OCI-LY1 (cell line): Measurements from ENCODE around the gene HOXB4.

Experiments used
- H2AFZ ChIP-seq: fragments of 200-600 bp; sonication (generic), shearing (Covaris generic); 2 replicates; pipeline ENCODE4 v1.6.0; 2014; ENCODE audit warnings: antibody characterized with exemption, mild to moderate bottlenecking, low read length
- H3F3A ChIP-seq: fragments of 200-600 bp; sonication (generic), shearing (Covaris generic); 2 replicates; pipeline ENCODE4 v1.6.0; 2014; ENCODE audit warnings: mild to moderate bottlenecking, antibody characterized with exemption, low read length, moderate library complexity; ENCODE audit not compliant: insufficient read depth
- H3K27ac ChIP-seq: fragments of 200-600 bp; sonication (generic); 2 replicates; pipeline ENCODE4 v1.5.1; 2014; ENCODE audit warnings: low read length, mixed run types, mild to moderate bottlenecking, low read depth; ENCODE audit not compliant: poor library complexity, severe bottlenecking
- H3K27me3 ChIP-seq: fragments of 200-600 bp; sonication (generic); 2 replicates; pipeline ENCODE4 v1.6.0; 2014; ENCODE audit warnings: antibody characterized with exemption, mild to moderate bottlenecking, low read length, moderate library complexity; ENCODE audit not compliant: insufficient read depth
- H3K36me3 ChIP-seq: fragments of 200-600 bp; sonication (generic); 2 replicates; pipeline ENCODE4 v1.6.1; 2014; ENCODE audit warnings: mild to moderate bottlenecking, antibody characterized with exemption, low read length, moderate library complexity, mixed read lengths; ENCODE audit not compliant: insufficient read depth
- H3K4me1 ChIP-seq: fragments of 200-600 bp; sonication (generic); 2 replicates; pipeline ENCODE4 v1.5.1; 2014; ENCODE audit warnings: mild to moderate bottlenecking, low read length, moderate library complexity; ENCODE audit not compliant: insufficient read depth, severe bottlenecking
- H3K4me2 ChIP-seq: fragments of 200-600 bp; sonication (generic), shearing (Covaris generic); 2 replicates; pipeline ENCODE4 v1.6.1; 2014; ENCODE audit warnings: low read length
- H3K4me3 ChIP-seq: fragments of 200-600 bp; sonication (generic); 2 replicates; pipeline ENCODE4 v1.5.1; 2014; ENCODE audit warnings: low read length, low read depth, mild to moderate bottlenecking, mixed read lengths; ENCODE audit not compliant: poor library complexity, severe bottlenecking
- H3K79me2 ChIP-seq: fragments of 200-600 bp; shearing (Covaris generic); 2 replicates; pipeline ENCODE4 v1.6.1; 2016; ENCODE audit warnings: mixed run types, low read length, mixed read lengths; ENCODE audit not compliant: insufficient read depth
- H3K9ac ChIP-seq: fragments of 200-600 bp; sonication (generic), shearing (Covaris generic); 2 replicates; pipeline ENCODE4 v1.6.1; 2014; ENCODE audit warnings: mild to moderate bottlenecking, low read length, mixed read lengths
- H3K9me2 ChIP-seq: fragments of 200-600 bp; sonication (generic), shearing (Covaris generic); 2 replicates; pipeline ENCODE4 v1.6.1; 2014; ENCODE audit warnings: low read depth, mild to moderate bottlenecking, low read length, mixed read lengths
- H3K9me3 ChIP-seq: fragments of 200-600 bp; shearing (Covaris generic); 2 replicates; pipeline ENCODE4 v1.6.1; 2014; ENCODE audit warnings: low read length, mixed read lengths
- H4K20me1 ChIP-seq: fragments of 200-600 bp; sonication (generic), shearing (Covaris generic); 2 replicates; pipeline ENCODE4 v1.6.0; 2016; ENCODE audit warnings: mild to moderate bottlenecking, low read length; ENCODE audit not compliant: insufficient read depth
- CTCF ChIP-seq: fragments of 200-600 bp; sonication (generic), shearing (Covaris generic); IDR thresholded peaks from 2 replicates; pipeline ENCODE4 v1.5.1; 2017; ENCODE audit warnings: mild to moderate bottlenecking, antibody characterized with exemption, low read length, moderate library complexity, mixed read lengths
- EZH2 ChIP-seq: fragments of 200-600 bp; sonication (generic), shearing (Covaris generic); IDR thresholded peaks from 2 replicates; pipeline ENCODE4 v1.8.0; 2017; ENCODE audit warnings: borderline replicate concordance, mixed run types, mild to moderate bottlenecking, antibody characterized with exemption, low read length, moderate library complexity, mixed read lengths

The HOXB4 gene

DNA sequence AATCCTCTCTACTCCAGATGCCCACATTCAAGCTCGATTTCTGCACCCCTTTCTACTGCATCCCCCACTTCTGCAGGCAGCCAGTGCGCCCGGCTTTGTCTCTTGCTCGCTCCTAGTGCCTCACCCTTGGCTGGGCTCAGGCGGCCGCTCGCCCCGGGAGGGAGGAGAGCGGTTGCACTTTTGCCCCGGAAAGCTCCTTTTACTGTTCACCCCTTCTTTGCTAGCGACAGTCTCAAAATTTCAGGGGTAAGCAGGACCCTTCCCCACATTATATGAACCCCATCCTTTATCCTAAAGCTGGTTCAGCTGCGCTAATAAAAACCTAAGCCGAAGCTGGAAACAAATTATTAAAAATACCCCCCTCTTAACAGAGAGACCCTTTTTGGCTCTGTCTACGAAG is 14.4 kb upstream of the HOXB4 start:
- Histone ChIP-seq H3K27me3 (no peaks in the 10 kb centered on the region), H3K79me2 (no peaks in the 10 kb centered on the region)

GRCh38 chr17:48592057-48592514 is 13.9 kb upstream of the HOXB4 start:
- H3K4me3 ChIP-seq, result no peak overlapping the region
- no peaks in the 10 kb centered on the region for H3K36me3 ChIP-seq
- H3K9me2 ChIP-seq, result no peaks in the 10 kb centered on the region
- H3F3A ChIP-seq, result no peaks in the 10 kb centered on the region
- H2AFZ ChIP-seq, result no peak overlapping the region
- no peaks in the 10 kb centered on the region for H3K4me1 ChIP-seq
- no peak overlapping the region for H3K27ac ChIP-seq
- H3K9me3 ChIP-seq, result no peaks in the 10 kb centered on the region
- H3K27me3 ChIP-seq, result no peaks in the 10 kb centered on the region
- H3K4me2 ChIP-seq, result no peak overlapping the region
- TF ChIP-seq EZH2 (no peak), CTCF (no peak)
- no peak overlapping the region for H3K9ac ChIP-seq
- H4K20me1 ChIP-seq, result no peaks in the 10 kb centered on the region
- no peaks in the 10 kb centered on the region for H3K79me2 ChIP-seq

More for the DNA sequence above, 14.4 kb upstream of the HOXB4 start:
- H3F3A ChIP-seq, result no peaks in the 10 kb centered on the region
- no peaks in the 10 kb centered on the region for H3K9me3 ChIP-seq
- H3K4me3 ChIP-seq, result no peak overlapping the region
- TF ChIP-seq CTCF, result no peak
- no peak for TF ChIP-seq EZH2
- H3K27ac ChIP-seq, result no peak overlapping the region
- H3K9ac ChIP-seq, result no peak overlapping the region
- no peaks in the 10 kb centered on the region for H4K20me1 ChIP-seq
- no peaks in the 10 kb centered on the region for H3K9me2 ChIP-seq
- H2AFZ ChIP-seq, result no peak overlapping the region
- no peaks in the 10 kb centered on the region for H3K36me3 ChIP-seq
- no peak overlapping the region for H3K4me2 ChIP-seq
- H3K4me1 ChIP-seq, result no peaks in the 10 kb centered on the region

- Histone ChIP-seq H3F3A (no peaks in the 10 kb centered on the region), H3K4me2 (no peak overlapping the region), H3K9me3 (no peaks in the 10 kb centered on the region), H3K9ac (no peak overlapping the region), H3K36me3 (no peaks in the 10 kb centered on the region), H2AFZ (no peak overlapping the region), H4K20me1 (no peaks in the 10 kb centered on the region), H3K27me3 (no peaks in the 10 kb centered on the region), H3K79me2 (no peaks in the 10 kb centered on the region), H3K27ac (no peak overlapping the region), H3K9me2 (no peaks in the 10 kb centered on the region), H3K4me3 (no peak overlapping the region), H3K4me1 (no peaks in the 10 kb centered on the region)
- TF ChIP-seq EZH2 (no peak), CTCF (no peak)
Observed at GRCh38 chr17:48591255-48592056, 13.3 kb upstream of the HOXB4 start.
